Body of pancreas (tissue), 4 donors: Measurements from ENCODE around the gene SUCLG1.

Source experiments
- POLR2A ChIP-seq, 3 donors: fragments of 450-650 bp; IDR thresholded peaks; one replicate each; pipeline ENCODE4 v1.6.1; 2016; ENCODE audit warnings: antibody characterized with exemption in 3 of 3, mild to moderate bottlenecking in 2 of 3
- TF ChIP-seq, protein P1 (sequence below), 7 experiments: fragments of 450-650 bp in 4 of 7; fragments of 200-600 bp in 3 of 7; sonication (generic) in 3 of 7; IDR thresholded peaks; one replicate each; pipeline ENCODE4 v1.5.1; 2016 to 2019; ENCODE audit warnings: antibody characterized with exemption in 7 of 7

DNA sequence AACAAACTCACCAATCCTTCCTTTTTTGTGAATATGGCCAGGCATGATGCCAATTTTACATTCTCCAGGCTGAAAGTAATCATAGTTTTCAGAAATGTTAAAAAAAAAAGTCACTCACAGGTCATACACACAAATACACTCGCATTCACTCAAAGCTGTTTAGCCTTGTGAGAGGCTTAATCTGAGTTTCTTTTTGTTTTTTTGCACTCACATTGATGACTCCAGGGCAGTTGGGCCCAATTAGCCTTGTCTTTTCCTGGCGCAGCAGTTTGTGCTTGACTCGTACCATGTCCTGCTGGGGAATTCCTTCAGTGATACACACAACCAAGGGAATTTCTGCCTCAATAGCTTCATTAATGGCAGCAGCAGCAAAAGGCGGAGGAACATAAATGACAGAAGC is 18.0 kb downstream of the SUCLG1 start:
- no peak for TF ChIP-seq POLR2A (IDR thresholded peaks at IDR 0.05)
- TF ChIP-seq, protein P1, sequence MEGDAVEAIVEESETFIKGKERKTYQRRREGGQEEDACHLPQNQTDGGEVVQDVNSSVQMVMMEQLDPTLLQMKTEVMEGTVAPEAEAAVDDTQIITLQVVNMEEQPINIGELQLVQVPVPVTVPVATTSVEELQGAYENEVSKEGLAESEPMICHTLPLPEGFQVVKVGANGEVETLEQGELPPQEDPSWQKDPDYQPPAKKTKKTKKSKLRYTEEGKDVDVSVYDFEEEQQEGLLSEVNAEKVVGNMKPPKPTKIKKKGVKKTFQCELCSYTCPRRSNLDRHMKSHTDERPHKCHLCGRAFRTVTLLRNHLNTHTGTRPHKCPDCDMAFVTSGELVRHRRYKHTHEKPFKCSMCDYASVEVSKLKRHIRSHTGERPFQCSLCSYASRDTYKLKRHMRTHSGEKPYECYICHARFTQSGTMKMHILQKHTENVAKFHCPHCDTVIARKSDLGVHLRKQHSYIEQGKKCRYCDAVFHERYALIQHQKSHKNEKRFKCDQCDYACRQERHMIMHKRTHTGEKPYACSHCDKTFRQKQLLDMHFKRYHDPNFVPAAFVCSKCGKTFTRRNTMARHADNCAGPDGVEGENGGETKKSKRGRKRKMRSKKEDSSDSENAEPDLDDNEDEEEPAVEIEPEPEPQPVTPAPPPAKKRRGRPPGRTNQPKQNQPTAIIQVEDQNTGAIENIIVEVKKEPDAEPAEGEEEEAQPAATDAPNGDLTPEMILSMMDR (IDR thresholded peaks at IDR 0.05), result no peak
